GM19193 (cell line): Measurements from ENCODE around the gene GFRA4.

Source experiments
- POLR2A ChIP-seq: IDR thresholded peaks from 4 replicates; pipeline ENCODE4 v1.6.1; 2011; ENCODE audit not compliant: insufficient read depth, insufficient read length; ENCODE audit errors: extremely low read depth

GFRA4 gene

DNA sequence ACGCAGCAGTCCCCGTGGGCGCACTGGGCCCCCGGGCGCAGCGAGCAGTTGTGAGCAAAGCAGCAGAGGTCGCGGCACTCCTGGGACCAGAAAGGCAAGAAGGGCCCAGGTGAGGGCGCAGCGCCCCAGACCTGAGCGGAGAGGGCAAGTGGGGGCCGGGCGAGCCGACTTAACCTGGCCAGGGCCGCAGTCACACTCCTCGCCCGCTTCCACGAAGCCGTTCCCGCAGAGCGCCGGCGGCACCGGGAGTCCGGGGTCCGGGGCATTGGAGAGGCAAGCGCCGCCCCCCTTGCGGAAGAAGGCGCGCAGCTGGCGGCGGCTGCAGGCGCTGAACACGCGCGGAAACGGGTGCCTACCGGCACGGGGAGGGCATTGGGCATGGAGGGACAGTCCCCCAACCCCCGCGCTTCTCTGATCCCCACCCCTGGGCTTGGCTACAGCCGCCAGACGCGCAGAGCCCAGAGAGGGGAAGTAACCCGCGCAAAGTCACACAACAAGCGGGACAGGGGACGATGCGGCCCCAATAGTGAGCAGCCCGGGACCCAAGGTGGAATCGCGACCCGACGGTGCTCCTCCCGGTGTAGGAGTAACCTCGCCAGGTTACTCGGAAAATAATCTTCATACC, 9.5 kb upstream of the GFRA4 start:
- no peak for TF ChIP-seq POLR2A

DNA sequence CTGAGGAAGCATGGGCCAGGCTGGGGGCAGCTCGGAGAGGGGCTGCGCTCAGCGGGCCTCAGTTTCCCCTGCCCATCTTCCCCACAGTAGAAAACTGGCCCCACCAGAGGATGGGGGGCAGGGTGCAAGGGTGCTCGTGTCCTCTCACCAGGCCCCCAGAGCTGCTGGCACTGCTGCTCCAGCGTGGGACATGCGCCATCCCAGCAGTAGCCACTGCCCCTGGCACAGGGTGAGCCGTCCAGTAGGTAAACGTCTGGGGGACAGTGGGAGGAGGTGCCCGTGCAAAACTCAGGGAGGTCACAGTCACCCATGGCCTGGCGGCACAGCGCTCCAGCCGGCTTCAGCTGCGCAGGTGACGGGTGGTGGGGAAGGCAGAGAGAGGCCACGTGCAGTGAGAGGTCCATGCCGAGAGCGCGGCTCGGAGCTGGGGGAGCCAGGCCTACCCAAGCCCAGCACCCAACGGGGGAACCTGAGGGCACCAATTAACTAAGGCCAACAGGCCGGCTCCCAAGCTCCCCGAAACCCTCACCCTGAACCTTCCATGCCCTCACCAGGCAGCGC, 8.9 kb upstream of the GFRA4 start:
- no peak for TF ChIP-seq POLR2A

DNA sequence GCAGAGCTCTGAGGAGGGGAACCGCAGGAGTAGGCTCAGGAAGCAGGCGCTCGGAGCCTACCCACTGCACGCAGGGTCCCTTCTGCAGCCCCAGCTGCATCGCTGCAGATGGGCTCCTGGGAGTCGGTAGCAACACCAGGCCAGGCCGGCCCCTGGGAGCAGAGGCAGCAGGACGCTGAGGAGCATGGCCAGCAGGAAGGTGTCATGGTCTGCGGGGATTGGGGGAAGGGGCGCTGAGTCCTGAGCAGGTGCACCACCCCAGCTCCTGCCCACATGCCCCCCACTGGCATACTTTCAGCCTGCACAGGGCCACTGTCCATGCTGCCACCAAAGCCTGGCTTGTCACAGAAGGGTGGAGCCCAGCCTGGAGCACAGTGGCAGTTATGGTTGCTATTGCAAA, 7.7 kb upstream of the GFRA4 start:
- TF ChIP-seq POLR2A: no peak

DNA sequence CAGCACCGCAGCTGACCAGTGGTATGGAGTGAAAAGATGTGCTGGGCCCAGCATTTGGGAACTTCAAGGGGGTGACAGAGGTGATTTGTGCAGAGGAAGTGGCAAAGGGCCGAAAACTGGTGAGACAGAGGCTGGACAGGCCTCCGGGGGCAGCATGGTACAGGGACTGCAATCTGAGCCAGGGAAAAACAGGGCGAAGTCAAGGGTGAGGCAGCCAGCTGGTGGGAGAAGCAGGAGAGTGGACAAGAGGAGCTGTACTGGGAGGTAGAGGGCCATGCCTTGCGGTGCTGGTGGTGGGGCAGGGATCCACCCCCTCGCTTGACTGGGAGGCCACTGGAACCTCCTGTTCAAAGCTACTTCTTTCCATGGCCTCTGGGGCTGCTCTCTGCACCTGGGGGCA, 7.3 kb upstream of the GFRA4 start:
- no peak for TF ChIP-seq POLR2A

DNA sequence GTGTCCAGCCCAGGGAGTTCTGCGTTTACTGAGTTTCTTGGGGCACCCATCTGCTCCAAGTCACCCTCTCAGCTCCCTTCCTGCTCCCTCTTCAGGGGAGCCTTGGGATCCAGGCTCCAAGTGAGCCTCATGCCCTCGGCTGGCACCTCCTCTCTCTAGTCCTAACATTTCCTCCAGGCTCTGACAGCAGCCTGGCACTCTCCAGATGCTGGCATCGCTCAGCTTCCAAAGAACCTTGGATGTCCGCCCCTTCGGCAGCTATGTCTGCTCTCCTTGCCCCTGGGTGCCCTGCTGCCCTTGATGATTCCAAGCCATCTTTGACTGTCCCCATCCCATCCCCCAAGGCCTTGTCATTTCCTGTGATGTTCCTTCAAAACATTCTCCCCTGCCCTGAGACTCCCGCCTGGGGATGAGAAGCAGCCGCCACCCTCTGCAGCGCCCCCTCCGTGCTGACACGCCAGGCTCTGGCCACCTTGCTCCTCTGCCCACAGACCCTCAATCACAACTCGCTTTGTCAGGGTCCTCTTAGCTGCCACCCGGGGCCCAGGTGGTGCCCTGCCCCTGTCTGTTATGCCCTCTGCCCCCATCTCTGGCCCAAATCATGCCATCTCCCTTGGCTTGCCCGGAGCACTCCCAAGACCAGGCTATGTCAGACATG, 6.6 kb upstream of the GFRA4 start:
- no peak for TF ChIP-seq POLR2A

DNA sequence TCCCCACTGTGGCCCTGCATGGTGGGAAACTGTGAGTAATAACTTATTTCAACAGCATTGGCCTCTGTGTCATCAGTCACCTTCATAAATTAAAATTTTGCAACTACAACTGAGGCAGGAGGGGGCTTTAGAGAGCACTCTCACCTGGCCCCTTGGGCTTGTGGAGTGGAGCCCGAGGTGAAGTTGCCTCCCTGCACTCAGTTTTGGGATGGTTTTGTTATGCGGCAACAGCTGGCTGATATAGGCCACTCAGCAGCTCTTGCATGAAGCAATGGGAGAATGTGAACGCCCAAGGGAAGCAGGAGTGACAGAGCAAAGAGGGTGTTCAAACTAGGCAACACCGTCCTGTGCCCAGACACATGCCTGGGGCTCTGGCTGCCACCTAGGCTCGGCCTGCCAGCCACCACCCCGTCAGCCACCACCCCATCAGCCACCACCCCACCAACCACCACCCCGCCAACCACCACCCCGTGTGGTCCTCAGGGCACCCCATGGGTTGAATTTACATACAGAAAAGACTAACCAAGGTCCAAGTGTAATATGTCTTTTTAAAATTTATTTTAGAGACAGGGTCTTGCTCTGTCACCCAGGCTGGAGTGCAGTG, 4.3 kb upstream of the GFRA4 start:
- no peak for TF ChIP-seq POLR2A

DNA sequence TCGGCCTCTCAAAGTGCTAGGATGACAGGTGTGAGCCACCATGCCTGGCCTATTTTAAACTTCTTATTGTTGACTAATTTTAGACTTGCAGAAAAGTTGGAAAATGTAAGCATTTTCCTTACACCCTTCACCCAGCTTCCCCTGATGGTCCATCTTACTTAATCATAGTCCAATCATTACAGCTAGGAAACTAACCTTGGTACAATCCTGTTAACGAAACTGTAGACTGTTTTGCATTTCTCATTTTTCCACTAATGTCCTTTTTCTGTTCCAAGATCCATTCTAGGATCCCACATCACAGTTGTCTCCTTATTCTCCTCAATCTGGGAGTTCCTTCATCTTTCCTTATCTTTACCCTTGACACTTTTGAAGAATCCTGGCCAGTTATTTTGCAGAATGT, 659 bp upstream of the GFRA4 start:
- TF ChIP-seq POLR2A: no peak

DNA sequence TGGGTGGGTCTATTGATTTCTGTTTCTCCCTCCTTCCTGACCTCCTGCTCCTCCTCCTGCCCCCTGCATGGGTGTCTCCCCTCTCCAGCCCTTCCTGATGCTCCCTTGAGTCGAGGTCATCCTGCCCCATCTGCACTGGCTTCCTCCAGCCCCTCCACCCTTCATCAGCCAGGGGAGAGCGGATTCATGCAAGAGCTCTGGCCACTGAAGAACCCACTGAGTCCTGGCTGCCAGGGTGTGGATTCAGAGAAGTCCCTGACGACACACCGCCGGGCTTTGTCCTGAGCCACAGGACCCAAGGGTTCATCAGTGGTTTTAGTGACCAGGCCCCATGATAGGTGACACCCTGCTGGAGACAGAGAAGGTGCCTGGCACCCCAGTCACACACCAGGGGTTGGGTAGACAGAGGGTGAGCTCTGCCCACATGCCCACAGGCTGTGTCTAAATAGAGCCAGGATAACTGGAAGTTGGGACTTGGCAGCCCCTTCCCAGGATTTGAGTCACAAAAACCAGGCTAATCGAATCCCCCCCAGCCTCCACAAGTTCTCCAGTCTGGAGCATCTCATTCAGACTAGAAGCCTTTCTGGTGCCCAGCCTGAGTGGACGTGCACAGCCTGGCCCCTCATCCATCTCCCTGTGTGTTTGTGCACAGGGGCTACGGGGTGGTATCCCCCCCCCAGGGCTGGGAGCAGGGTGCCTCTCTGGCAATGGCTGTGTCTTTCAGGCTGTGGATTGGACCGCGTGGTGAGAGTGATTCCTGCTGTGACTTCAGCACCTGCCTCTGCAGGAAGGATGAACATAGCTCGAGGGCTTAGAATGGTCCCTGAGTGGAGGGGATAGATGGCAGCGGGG, 1.2 kb downstream of the GFRA4 start:
- no peak for TF ChIP-seq POLR2A

DNA sequence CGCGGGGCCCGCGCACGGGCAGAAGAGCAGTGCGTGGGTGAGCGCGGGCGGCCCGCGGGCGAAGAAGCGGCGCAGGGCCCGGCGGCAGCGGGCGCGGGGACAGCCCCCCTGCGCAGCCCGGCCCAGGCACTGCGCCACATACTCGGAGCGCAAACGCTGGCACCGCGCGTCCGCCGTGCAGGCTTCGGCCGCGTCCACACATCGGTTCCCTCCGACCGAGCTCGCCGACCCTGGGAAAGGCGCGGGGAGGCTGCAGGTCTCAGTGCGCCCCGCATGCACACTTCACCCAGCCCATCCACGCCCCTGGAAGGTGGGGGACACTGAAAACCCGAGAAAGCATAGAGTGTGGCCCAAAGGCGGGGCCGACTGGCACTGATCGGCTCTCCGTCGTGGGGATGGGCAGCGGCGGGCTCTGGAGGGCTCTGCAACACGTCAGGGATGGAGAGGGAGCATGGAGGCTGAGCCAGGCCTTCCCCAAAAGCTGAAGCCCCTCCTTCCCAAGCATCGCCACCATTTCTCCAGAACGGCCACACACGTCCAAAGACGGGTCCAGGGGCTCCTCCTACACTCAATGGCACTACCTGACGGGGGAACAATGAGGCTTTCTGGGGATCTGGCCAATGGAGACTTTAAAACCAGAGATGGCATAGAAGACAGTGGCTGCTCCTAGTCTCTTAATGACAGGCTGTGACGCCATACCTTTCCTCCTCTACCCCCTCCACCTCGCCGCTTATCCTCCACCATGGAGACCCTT, 2.0 kb downstream of the GFRA4 start:
- TF ChIP-seq POLR2A: no peak

DNA sequence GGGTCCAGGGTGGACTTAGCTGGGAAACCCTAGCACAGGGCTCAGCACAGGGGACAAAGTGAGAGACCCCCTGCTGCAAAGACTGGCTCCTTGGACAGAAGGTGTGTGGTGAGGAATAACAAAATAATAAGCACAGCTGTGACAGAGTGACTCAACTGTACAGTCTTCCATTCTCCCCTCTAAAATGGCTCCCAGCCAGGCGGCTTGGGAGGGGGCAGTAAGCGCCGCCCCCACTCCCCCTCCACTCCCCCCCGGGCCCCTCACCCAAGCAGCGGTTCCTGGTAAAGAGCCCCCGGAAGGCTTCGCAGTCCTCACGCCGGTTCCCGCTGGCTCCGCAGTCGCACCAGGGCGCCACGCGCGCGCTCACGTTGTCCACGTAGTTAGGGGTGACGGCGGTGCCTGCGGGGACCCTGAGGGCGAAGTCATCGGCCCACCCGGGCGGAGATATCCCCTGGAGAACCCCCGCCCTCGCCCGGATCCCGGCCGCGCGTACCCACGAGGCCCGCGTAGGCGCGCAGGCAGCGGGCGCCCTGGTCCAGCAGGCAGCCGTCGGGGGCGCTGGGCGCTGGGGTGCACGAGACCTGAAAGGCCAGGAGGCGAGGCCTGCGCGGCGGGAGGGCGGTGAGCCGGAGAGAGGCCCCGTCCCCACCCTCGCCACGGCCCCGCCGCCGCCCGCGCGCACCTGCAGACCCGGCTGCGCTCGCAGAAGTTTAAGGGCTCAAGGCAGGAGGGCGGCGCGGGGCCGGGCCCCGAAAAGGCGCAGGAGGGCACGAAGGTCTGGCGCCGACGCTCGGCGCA, 2.7 kb downstream of the GFRA4 start:
- TF ChIP-seq POLR2A: no peak

DNA sequence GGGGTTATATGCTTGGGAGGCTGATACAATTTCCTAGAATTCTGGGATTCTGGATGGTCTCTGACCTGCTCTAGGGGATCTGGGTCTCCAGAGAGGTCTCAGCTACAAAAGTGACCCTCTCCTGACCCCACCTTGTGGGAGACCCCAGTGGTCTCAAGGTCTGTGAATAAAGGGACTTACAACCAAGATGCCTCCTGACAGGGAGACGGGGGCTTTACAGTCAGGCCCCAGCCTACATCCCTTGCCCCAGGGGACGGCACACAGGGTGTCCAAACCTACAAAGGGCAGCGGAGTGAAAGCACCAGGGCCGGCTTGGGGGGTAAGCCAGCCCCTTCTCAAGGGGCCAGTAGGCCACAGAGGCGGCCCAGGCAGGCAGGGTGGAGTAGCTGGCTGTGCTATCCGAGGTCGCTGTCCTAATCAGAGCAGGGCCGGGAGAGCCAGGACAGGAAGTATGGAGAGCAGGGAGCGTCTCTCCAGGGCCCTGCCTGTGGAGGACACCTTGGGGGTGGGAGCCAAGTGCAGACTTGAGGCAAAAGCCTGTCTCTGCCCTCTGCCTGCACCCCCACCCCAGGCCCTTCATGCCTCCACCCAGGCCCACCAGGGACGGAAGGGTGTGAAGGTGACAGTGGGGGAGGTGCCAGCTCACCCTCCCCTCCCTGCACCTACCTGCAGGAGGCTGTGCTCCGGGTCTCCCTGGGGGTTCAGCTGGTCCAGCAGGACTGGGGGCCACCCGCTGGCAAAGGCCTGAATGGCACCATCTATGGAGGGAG, 3.5 kb downstream of the GFRA4 start:
- TF ChIP-seq POLR2A: no peak

DNA sequence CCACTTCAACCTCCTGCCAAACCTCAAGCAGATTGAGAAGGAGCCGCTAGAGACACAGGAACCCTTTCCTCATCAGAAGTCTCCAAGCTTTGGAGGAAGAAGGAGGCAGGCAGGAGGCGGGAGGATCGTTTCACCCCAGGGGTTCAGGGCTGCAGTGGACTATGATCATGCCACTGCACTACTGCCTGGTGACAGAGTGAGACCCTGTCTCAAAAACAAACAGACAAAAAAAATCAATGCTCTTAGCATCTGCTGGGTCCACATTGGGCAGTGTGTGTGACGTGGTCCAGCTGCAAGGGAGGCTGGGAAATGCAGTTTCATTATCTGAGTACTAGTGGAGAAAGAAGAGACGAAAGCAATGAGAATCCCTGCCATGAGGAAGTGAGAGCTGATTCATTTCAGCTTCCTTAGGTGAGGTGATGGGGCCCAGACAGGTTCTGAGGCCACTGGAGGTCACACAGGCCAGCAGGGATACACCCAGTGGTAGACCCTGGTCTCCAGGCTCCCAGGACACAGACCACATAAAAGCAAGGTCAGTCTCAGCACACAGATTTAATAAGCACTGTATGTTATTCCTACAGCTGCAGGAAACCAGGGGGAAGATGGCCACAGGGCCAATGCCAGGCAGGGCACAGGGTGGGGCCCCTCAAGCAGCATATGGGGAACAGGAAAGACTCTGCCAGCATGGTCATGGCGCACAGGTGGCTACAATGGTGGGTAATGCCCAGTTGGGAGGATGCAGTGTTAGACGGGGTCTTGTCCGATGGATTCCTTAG, 4.3 kb downstream of the GFRA4 start:
- TF ChIP-seq POLR2A: no peak
